ENCODE measurements around the gene TNXB.

Gene TNXB, protein sequence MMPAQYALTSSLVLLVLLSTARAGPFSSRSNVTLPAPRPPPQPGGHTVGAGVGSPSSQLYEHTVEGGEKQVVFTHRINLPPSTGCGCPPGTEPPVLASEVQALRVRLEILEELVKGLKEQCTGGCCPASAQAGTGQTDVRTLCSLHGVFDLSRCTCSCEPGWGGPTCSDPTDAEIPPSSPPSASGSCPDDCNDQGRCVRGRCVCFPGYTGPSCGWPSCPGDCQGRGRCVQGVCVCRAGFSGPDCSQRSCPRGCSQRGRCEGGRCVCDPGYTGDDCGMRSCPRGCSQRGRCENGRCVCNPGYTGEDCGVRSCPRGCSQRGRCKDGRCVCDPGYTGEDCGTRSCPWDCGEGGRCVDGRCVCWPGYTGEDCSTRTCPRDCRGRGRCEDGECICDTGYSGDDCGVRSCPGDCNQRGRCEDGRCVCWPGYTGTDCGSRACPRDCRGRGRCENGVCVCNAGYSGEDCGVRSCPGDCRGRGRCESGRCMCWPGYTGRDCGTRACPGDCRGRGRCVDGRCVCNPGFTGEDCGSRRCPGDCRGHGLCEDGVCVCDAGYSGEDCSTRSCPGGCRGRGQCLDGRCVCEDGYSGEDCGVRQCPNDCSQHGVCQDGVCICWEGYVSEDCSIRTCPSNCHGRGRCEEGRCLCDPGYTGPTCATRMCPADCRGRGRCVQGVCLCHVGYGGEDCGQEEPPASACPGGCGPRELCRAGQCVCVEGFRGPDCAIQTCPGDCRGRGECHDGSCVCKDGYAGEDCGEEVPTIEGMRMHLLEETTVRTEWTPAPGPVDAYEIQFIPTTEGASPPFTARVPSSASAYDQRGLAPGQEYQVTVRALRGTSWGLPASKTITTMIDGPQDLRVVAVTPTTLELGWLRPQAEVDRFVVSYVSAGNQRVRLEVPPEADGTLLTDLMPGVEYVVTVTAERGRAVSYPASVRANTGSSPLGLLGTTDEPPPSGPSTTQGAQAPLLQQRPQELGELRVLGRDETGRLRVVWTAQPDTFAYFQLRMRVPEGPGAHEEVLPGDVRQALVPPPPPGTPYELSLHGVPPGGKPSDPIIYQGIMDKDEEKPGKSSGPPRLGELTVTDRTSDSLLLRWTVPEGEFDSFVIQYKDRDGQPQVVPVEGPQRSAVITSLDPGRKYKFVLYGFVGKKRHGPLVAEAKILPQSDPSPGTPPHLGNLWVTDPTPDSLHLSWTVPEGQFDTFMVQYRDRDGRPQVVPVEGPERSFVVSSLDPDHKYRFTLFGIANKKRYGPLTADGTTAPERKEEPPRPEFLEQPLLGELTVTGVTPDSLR (N-terminal part only)

DNA sequence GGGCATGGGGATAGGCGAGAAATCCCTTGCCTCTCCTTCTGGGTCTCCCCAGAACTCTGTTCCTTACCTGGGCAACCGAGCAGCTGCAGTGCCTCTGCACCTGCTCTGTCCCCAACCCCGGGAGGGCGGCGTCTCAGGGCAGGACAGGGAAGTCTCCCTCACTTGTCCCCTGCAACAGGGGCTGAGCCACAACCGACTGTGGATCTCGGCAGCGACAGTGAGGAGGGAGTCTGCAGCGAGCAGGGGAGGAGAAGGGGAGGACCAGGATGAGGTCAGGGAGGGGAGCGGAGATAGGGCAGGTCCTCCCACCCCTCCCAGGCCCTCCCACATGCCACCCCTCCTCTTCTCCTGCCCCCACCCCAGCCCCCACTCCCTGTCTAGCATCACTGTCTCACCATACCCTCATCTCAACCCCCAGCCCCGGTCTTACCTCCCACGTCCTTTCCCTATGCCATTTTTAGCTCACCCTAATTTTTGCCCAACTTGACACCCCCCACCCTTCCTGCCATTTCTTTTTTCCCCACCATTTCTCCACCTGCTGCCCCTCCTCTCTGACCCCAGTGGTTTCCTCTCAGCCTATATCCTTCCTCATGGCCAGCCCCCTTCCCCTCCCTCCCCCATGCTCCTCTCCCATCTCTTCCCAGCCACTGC lies at the start of gene TNXB:
Gene TNXB, minus strand, starts transcription at position 225 of the 651 bp plus-strand sequence. CDS start 11,140 bp downstream, outside the sequence.
- intact Hi-C loops (cut with DNase I) = no loop called here

DNA sequence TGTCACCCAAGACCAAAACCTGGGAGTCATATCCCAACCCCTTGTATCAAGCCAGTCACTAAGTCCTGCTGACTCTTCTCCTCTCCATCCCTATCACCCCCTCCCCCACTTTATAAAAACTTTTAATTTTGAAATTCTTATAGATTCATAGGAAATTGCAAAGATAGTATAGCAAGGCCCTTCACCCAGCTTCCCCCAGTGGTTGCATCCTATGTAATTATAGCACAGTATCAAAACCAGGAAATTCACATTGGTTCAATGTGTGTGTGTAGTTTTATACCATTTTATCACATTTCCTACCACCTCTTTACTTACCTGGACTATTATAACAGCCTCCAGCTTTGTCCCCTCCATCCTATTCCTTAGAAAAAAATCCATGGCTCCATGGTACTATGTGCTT lies 48.9 kb upstream of the TNXB start:
- no peak for DNase-seq
- intact Hi-C loops (cut with DNase I) = no loop called here

More for the DNA sequence above, at the start of gene TNXB:
- peak in 1 of 10 donors; percentile 74 for DNase-seq

GRCh38 chr6:32156891-32157290 lies 47.8 kb upstream of the TNXB start:
- intact Hi-C loops (cut with DNase I) = no loop called here
- no peak for DNase-seq

DNA sequence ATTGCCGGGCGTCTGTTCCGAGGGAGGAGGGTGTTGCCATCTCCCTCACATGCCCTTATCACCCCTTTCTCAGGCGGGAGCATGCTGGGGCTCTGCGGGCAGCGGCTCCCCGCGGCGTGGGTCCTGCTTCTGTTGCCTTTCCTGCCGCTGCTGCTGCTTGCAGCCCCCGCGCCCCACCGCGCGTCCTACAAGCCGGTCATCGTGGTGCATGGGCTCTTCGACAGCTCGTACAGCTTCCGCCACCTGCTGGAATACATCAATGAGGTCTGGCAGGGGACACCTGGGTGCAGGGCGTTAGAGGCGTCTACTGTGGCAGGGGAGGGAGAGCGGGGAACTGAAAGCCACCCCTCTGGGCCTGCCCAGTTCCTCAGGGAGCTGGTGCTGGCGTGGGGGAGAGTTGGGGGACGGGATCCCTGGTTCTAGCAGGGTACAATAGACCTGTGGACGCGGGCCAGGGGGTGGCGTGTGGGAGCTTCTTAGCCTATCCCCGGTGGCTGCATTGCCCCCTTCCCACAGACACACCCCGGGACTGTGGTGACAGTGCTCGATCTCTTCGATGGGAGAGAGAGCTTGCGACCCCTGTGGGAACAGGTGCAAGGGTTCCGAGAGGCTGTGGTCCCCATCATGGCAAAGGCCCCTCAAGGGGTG lies 45.5 kb upstream of the TNXB start:
- intact Hi-C loops (cut with DNase I) = loop anchor here (1.0 to 5.0 kb wide), 2 partner anchors 24 to 37 kb away; partner anchors contain the start of gene FKBPL
- peak in 7 of 10 donors; percentile 40 to 93 (median 65) for DNase-seq

- intact Hi-C loops (cut with DNase I) = loop anchor here (1.0 to 5.0 kb wide), 3 partner anchors 24 to 41 kb away; partner anchors contain the start of gene FKBPL
- DNase-seq = peak; percentile 81 to 98 (median 90)
Observed at GRCh38 chr6:32153564-32154513, 44.7 kb upstream of the TNXB start, which contains the start of gene PPT2. Gene PPT2, plus strand, starts transcription at chr6:32154141. Its CDS starts 454 bp downstream, at chr6:32154595.

GRCh38 chr6:32152769-32153563 lies 43.8 kb upstream of the TNXB start:
- intact Hi-C loops (cut with DNase I) = loop anchor here (2.0 to 5.0 kb wide), 2 partner anchors 36 to 42 kb away; no protein-coding TSS in a partner anchor
- peak in 3 of 10 donors; percentile 32 to 86 (median 83) for DNase-seq

GRCh38 chr6:32151863-32152768 lies 43.0 kb upstream of the TNXB start, which contains the start of gene PRRT1:
Gene PRRT1, minus strand, starts transcription at chr6:32151939. Its CDS starts 112 bp downstream, at chr6:32151827.
- intact Hi-C loops (cut with DNase I) = loop anchor here (2.0 to 5.0 kb wide), 2 partner anchors 35 to 43 kb away; no protein-coding TSS in a partner anchor
- DNase-seq = peak in 4 of 10 donors; percentile 29 to 86 (median 64)

DNA sequence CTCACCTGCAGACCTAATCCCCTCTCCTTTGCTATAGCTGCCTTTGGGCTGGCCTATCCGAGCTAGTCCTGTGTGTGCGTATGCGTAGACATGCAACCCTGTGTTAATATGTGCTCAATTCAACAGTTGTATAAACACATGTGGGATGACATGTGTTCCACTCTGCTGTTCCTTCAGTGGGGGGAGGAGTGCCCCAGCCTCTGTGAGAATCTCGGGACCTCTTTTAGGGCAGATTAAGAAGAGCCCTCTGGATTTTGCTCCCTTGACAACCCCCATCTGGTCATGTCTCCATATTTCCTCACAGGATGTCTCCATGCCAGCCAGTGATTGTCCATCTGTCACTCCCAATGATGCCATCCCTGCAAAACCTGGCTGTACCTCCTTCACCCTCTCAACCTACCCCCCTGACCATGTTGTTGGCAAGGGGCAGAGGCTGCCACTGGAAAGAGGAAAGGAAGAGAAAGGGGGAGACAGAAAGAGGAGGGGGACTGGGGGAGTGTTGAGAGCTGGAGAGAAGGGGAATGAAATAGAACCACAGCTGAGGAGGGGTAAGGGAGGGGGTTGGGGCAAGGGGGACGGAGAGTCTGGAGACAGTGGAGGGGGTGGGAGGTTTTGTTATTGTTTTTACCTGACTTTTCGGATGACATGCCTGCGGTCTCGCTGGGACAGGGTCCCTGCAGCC lies 42.2 kb upstream of the TNXB start:
- intact Hi-C loops (cut with DNase I) = loop anchor here (5.0 kb wide), 1 partner anchor 34 kb away; no protein-coding TSS in a partner anchor
- DNase-seq = peak in 1 of 10 donors; percentile 49

- DNase-seq = peak in 2 of 10 donors; percentile 59 to 83
Observed at GRCh38 chr6:32149932-32150870, 41.1 kb upstream of the TNXB start.

GRCh38 chr6:32149092-32149755 lies 40.1 kb upstream of the TNXB start:
- intact Hi-C loops (cut with DNase I) = no loop called here
- peak in 1 of 10 donors; percentile 76 for DNase-seq

More at GRCh38 chr6:32149932-32150870, 41.1 kb upstream of the TNXB start:
- intact Hi-C loops (cut with DNase I) = loop anchor here (5.0 kb wide), 1 partner anchor 33 kb away; no protein-coding TSS in a partner anchor

GRCh38 chr6:32148289-32149091 lies 39.4 kb upstream of the TNXB start:
- peak in 4 of 10 donors; percentile 49 to 91 (median 83) for DNase-seq
- intact Hi-C loops (cut with DNase I) = no loop called here

GRCh38 chr6:32147401-32148132 lies 38.4 kb upstream of the TNXB start:
- intact Hi-C loops (cut with DNase I) = no loop called here

More at GRCh38 chr6:32147401-32148132, 38.4 kb upstream of the TNXB start:
- peak in 2 of 10 donors; percentile 31 to 55 for DNase-seq
